ENCODE measurements around the gene NRK.
"Not testable (repeated sequence)": the region's sequence is repeated elsewhere in the genome, so short reads cannot be mapped to it uniquely, and the experiment has no call there.

NRK gene

GRCh38 chrX:105909576-105909975 lies 87.2 kb downstream of the NRK start:
- DNase-seq = no peak

- no peak for DNase-seq
These were observed 88.3 kb downstream of the NRK start for GRCh38 chrX:105910563-105911105.

- DNase-seq = no peak
These were observed 122.9 kb downstream of the NRK start for GRCh38 chrX:105945266-105945665.

DNA sequence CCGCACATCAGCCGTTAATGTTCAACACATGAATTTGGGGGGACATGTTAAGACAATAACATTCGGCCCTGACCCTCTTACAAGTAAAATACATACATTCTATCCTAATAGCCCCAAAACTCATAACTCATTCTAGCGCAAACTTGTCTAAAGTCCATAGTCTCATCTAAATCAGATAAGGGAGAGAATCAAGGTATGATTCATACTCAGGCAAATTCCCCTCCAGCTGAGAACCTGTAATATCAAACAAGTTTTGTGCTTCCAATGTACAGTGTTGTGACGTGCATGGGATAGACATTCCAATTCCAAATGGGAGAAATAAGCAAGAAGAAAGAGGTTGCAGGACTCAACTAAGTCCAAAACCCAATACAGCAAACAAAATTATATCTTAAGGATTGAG lies 147.1 kb downstream of the NRK start:
- DNase-seq = no peak

- DNase-seq = no peak
These were observed 150.5 kb downstream of the NRK start for GRCh38 chrX:105972690-105973386.

DNA sequence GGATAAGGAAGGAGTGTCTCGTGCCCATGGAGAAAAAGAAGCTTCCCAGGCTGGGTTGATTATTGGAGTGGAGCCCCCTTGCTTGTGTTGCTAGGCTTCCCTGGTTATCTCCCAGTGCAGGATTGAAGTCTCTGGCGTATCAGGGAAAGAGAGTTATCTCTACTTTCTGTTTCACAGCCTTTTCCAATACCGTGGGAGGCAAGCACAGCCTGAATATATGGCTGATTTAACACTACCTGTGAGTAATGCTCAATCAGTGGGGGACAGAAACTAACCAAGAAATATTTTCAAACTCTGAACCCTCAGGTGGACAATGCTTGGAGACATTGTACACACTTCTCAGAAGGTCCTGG lies 151.0 kb downstream of the NRK start:
- DNase-seq = no peak

- DNase-seq = no peak
These were observed 153.0 kb downstream of the NRK start for GRCh38 chrX:105975382-105975781.

GRCh38 chrX:105981772-105982485 lies 159.6 kb downstream of the NRK start:
- DNase-seq = no peak

GRCh38 chrX:105988487-105988886 lies 166.1 kb downstream of the NRK start:
- DNase-seq = not testable (repeated sequence)

DNA sequence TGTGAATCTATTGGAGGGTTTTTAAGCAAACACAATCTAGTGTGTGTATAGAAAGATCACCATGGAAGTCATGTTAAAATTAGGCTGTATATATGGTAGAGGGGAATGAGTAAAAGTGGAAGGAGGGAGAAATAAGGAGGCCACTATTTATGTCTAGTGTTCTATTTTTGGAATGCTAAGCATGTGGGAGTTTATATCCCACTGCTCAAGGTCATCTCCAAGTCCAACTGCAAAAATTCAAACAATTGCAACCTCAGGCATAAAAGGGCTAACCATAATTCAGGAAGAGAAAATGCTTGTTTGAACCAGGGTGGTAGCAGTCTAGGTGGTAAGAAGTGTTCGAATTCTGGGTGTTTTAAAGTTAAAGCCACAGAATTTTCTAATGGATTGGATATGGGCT lies 177.0 kb downstream of the NRK start:
- no peak for DNase-seq

DNA sequence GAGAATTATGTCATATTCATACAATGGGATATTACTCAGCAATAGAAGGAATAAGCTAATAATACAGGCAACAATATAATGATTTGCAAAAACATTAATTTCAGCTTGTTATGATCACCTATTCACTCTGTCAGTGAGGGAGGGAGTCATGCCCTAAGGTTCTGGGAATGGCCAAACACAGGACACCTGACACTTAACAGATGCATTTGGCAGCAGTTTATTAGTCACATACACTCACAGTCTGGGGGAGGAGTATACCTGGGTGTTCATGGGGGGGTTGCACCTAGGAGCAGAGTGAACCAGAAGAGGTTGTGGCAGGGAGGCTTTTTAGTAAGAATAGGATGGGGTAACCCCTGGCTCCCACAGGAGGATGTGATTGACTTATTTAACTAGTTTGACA lies 177.9 kb downstream of the NRK start:
- no peak for DNase-seq

- not testable (repeated sequence) for DNase-seq
These were observed 178.3 kb downstream of the NRK start for GRCh38 chrX:106000609-106001008.

- DNase-seq = no peak
These were observed 183.3 kb downstream of the NRK start for GRCh38 chrX:106005684-106006083.

DNA sequence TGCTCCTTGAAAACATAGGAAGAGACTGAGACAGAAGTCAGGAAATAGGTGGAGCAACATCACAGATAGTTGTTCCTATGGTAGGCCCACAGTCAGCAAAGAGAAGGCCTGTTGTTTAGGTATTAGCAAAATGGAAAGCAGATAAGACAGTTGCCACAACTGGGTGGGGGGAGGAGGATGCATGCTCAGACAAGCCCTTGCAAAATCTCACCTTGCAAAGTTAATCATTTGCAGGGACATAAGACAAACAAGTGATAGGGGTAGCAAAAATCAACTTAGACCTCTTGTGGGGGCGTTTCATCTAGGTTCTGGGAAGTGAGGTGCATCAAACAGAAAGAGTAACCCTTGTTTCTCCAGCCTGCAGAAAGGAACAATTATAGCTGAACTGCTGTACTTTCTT lies 185.5 kb downstream of the NRK start:
- DNase-seq = no peak
